ENCODE measurements around the gene FRAT1.

GRCh38 chr10:97332591-97333350 is 13.7 kb downstream of the FRAT1 start:
- TF ChIP-seq CTCF (IDR thresholded peaks at IDR 0.05) (peak; percentile 73), POLR2AphosphoS5 (IDR thresholded peaks at IDR 0.05; ENCODE audit: low read depth, low read length) (peak; percentile 54; the same call in 1 of the 2 replicates), SIN3A (IDR thresholded peaks at IDR 0.05; ENCODE audit: borderline replicate concordance, insufficient read depth, low read depth, low read length) (no peak)

All from Panc1 (cell line).